B cell (primary cell): ENCODE measurements around the gene ATP8A2. TPM values are rescaled to one million over a fixed set of nuclear protein-coding genes. Genes with fewer than 3 reads are reported as not detected.

ENCODE experiments used
- ATAC-seq: fragments of 200-7000 bp; cut with Tn5 transposase; one replicate; pipeline ENCODE4 v1.10.0; 2021; ENCODE audit warnings: low read depth, mild to moderate bottlenecking, moderate number of reproducible peaks, moderate library complexity
- CTCF ChIA-PET: fragments of 350-600 bp; sonication (Branson Sonifier 250); formaldehyde crosslinking; loops from one replicate; lab custom pipeline; 2021; ENCODE audit warnings: antibody characterized with exemption, inconsistent platforms; lab: Charles Lee
- POLR2A ChIA-PET: fragments of 350-600 bp; sonication (Branson Sonifier 250); formaldehyde crosslinking; loops from one replicate; lab custom pipeline; 2021; ENCODE audit warnings: antibody characterized with exemption; lab: Charles Lee
- DNase-seq: peaks from one replicate; pipeline ENCODE4 v3.0.0; 2013
- H2AFZ ChIP-seq: 2 replicates; pipeline ENCODE4 v1.6.1; 2012; ENCODE audit warnings: mild to moderate bottlenecking, low read depth, low read length; ENCODE audit not compliant: insufficient read depth, poor library complexity, severe bottlenecking
- H3K27ac ChIP-seq, 2 donors: 1 replicate in 1 of 2; 2 replicates in 1 of 2; pipeline ENCODE4 v1.5.1; 2012 to 2013; ENCODE audit warnings: low read length in 2 of 2, mild to moderate bottlenecking in 2 of 2, moderate library complexity in 1 of 2
- H3K27me3 ChIP-seq, 4 experiments: fragments of 200-600 bp in 1 of 4; sonication (generic) in 1 of 4; replicated peaks in 1 of 4; 1 replicate in 2 of 4; 2 replicates in 2 of 4; pipeline versions ENCODE4 v1.6.1 to v1.7.0; 2013 to 2016; ENCODE audit warnings: low read length in 3 of 4, mild to moderate bottlenecking in 2 of 4, mixed read lengths in 1 of 4, moderate library complexity in 1 of 4; ENCODE audit not compliant: insufficient read depth in 4 of 4, control insufficient read depth in 3 of 4; ENCODE audit errors: control extremely low read depth in 1 of 4
- H3K36me3 ChIP-seq, 2 experiments: replicated peaks in 1 of 2; 1 replicate in 1 of 2; 2 replicates in 1 of 2; pipeline versions ENCODE4 v1.6.1 to v1.7.1; 2013; ENCODE audit warnings: low read length in 1 of 2; ENCODE audit not compliant: insufficient read depth in 2 of 2, control insufficient read depth in 1 of 2; ENCODE audit errors: control extremely low read depth in 1 of 2, extremely low read depth in 1 of 2
- H3K4me1 ChIP-seq, 2 donors: fragments of 200-600 bp in 1 of 2; sonication (generic) in 1 of 2; 1 replicate in 1 of 2; 2 replicates in 1 of 2; pipeline versions ENCODE4 v1.5.1 to v1.6.1; 2013 to 2017; ENCODE audit warnings: low read length in 2 of 2; ENCODE audit not compliant: control insufficient read depth in 2 of 2, insufficient read depth in 2 of 2
- H3K4me2 ChIP-seq: replicated peaks from 2 replicates; pipeline ENCODE3; 2012; ENCODE audit warnings: mild to moderate bottlenecking, low read depth, low read length; ENCODE audit not compliant: poor library complexity, severe bottlenecking
- H3K4me3 ChIP-seq, 5 experiments: fragments of 200-600 bp in 1 of 5; sonication (generic) in 1 of 5; 1 replicate in 3 of 5; 2 replicates in 2 of 5; pipeline versions ENCODE4 v1.5.1 to v1.7.0; 2011 to 2016; ENCODE audit warnings: low read length in 4 of 5, mild to moderate bottlenecking in 4 of 5, low read depth in 2 of 5, control low read depth in 1 of 5, moderate library complexity in 1 of 5; ENCODE audit not compliant: insufficient read depth in 1 of 5; ENCODE audit errors: control extremely low read depth in 1 of 5, extremely low read depth in 1 of 5
- H3K79me2 ChIP-seq: fragments of 200-600 bp; sonication (generic); one replicate; pipeline ENCODE4 v1.6.0; 2016; ENCODE audit warnings: low read length; ENCODE audit not compliant: control insufficient read depth, insufficient read depth
- H3K9ac ChIP-seq: fragments of 200-600 bp; sonication (generic); 2 replicates; pipeline ENCODE4 v1.6.1; 2017; ENCODE audit warnings: mild to moderate bottlenecking, low read length, moderate library complexity
- H3K9me3 ChIP-seq, 3 donors: one replicate each; pipeline versions ENCODE4 v1.6.1 to v1.7.1; 2013; ENCODE audit warnings: low read length in 2 of 3; ENCODE audit not compliant: control insufficient read depth in 2 of 3, insufficient read depth in 1 of 3; ENCODE audit errors: control extremely low read depth in 1 of 3
- H4K20me1 ChIP-seq: 2 replicates; pipeline ENCODE4 v1.6.0; 2012; ENCODE audit warnings: mild to moderate bottlenecking, low read length; ENCODE audit not compliant: insufficient read depth, control insufficient read depth, poor library complexity, severe bottlenecking
- H3K27ac Mint-ChIP-seq: one replicate; pipeline ENCODE4 v1.8.0; 2021; ENCODE audit warnings: mixed read lengths
- H3K27me3 Mint-ChIP-seq: one replicate; pipeline ENCODE4 v1.8.0; 2021; ENCODE audit warnings: mixed read lengths
- H3K4me1 Mint-ChIP-seq: one replicate; pipeline ENCODE4 v1.8.0; 2021; ENCODE audit warnings: mixed read lengths
- H3K4me3 Mint-ChIP-seq: one replicate; pipeline ENCODE4 v1.8.0; 2021; ENCODE audit warnings: mixed read lengths
- H3K9me3 Mint-ChIP-seq: one replicate; pipeline ENCODE4 v1.8.0; 2022; ENCODE audit warnings: mixed read lengths; ENCODE audit not compliant: insufficient read depth
- EZH2 ChIP-seq: IDR thresholded peaks from 2 replicates; pipeline ENCODE4 v1.6.1; 2012; ENCODE audit warnings: borderline replicate concordance, low read depth, mild to moderate bottlenecking, moderate library complexity, low read length; ENCODE audit not compliant: insufficient read depth, poor library complexity, severe bottlenecking
- WGBS: methylation state at CpG from one replicate; pipeline ENCODE4 v1.1.5; 2013; ENCODE audit warnings: missing lambda C conversion rate; ENCODE audit not compliant: insufficient coverage; 5-methylcytosine and 5-hydroxymethylcytosine counted together
- intact Hi-C: fragments of 100-400 bp; cut with micrococcal nuclease; formaldehyde crosslinking; loops from one replicate; pipeline ENCODE4 v1.10.0; 2022
- polyA plus RNA-seq: library from polyadenylated mRNA; depleted of rRNA; stranded (reverse); fragments of >200 nt; gene quantifications from 2 replicates; pipeline ENCODE4 v1.2.3, GENCODE V29; 2012
- total RNA-seq, 2 donors: library from RNA; stranded (reverse); fragments of 120-200 nt in 1 of 2; gene quantifications; 1 replicate in 1 of 2; 2 replicates in 1 of 2; pipeline versions ENCODE4 v1.2.3 to v1.2.4, GENCODE V29; 2013 to 2022
- TF ChIP-seq, protein P1 (sequence below): fragments of 200-600 bp; IDR thresholded peaks from one replicate; pipeline ENCODE4 v1.8.0; 2022; ENCODE audit warnings: antibody characterized with exemption, mild to moderate bottlenecking

ATP8A2 gene
- total and polyA plus RNA-seq, 2 donors (not counting 1 experiment from before 2014, with no cell fraction given): not detected

DNA sequence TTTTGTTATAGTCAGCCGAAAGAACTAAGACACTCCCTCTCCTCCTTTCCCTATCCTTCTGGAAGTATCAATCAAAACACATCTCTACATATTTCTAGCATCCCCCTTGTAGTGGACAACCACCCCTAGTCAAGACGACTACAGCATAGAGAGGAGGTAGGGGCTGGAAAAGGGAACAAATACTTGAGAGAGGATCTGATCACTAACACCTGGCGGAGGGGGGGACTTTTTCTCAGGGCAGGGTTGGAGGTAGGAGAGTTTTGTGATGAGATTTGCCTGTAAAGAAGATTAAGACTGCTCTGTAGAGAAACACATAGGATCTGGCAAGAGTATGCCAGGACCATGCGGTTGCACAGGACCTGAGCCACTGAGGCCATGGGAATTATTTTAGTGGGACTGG, 471.9 kb downstream of the ATP8A2 start:
- intact Hi-C loops: no loop called here
- peaks cover 3% of the 10 kb centered on the region for H3K27me3 Mint-ChIP-seq
- ATAC-seq (no peak), DNase-seq (no peak)
- H3K4me3 ChIP-seq: no peak overlapping the region
- H3K4me3 Mint-ChIP-seq: no peak overlapping the region
- no peak overlapping the region for H3K27ac Mint-ChIP-seq
- no peak overlapping the region for H3K9ac ChIP-seq
- 86% methylated on average over 2 of the region's 4 CpGs for WGBS
- no peak overlapping the region for H3K4me2 ChIP-seq
- ChIA-PET CTCF (no interaction called here), POLR2A (no interaction called here)
- H3K36me3 ChIP-seq: no peaks in the 10 kb centered on the region
- TF ChIP-seq, protein P1, sequence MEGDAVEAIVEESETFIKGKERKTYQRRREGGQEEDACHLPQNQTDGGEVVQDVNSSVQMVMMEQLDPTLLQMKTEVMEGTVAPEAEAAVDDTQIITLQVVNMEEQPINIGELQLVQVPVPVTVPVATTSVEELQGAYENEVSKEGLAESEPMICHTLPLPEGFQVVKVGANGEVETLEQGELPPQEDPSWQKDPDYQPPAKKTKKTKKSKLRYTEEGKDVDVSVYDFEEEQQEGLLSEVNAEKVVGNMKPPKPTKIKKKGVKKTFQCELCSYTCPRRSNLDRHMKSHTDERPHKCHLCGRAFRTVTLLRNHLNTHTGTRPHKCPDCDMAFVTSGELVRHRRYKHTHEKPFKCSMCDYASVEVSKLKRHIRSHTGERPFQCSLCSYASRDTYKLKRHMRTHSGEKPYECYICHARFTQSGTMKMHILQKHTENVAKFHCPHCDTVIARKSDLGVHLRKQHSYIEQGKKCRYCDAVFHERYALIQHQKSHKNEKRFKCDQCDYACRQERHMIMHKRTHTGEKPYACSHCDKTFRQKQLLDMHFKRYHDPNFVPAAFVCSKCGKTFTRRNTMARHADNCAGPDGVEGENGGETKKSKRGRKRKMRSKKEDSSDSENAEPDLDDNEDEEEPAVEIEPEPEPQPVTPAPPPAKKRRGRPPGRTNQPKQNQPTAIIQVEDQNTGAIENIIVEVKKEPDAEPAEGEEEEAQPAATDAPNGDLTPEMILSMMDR: no peak
- TF ChIP-seq EZH2: no peak
- no peak overlapping the region for H3K27ac ChIP-seq
- no peaks in the 10 kb centered on the region for H3K9me3 Mint-ChIP-seq
- no peaks in the 10 kb centered on the region for H3K79me2 ChIP-seq
- peaks cover 18% of the 10 kb centered on the region for H3K4me1 Mint-ChIP-seq
- no peaks in the 10 kb centered on the region for H4K20me1 ChIP-seq
- peaks cover 0 to 3% (median 0%) of the 10 kb centered on the region in 4 experiments for H3K27me3 ChIP-seq
- no peak overlapping the region for H2AFZ ChIP-seq
- peaks cover 0 to 11% (median 0%) of the 10 kb centered on the region in 3 donors for H3K9me3 ChIP-seq
- H3K4me1 ChIP-seq: peaks cover 9 to 22% of the 10 kb centered on the region in 2 donors

DNA sequence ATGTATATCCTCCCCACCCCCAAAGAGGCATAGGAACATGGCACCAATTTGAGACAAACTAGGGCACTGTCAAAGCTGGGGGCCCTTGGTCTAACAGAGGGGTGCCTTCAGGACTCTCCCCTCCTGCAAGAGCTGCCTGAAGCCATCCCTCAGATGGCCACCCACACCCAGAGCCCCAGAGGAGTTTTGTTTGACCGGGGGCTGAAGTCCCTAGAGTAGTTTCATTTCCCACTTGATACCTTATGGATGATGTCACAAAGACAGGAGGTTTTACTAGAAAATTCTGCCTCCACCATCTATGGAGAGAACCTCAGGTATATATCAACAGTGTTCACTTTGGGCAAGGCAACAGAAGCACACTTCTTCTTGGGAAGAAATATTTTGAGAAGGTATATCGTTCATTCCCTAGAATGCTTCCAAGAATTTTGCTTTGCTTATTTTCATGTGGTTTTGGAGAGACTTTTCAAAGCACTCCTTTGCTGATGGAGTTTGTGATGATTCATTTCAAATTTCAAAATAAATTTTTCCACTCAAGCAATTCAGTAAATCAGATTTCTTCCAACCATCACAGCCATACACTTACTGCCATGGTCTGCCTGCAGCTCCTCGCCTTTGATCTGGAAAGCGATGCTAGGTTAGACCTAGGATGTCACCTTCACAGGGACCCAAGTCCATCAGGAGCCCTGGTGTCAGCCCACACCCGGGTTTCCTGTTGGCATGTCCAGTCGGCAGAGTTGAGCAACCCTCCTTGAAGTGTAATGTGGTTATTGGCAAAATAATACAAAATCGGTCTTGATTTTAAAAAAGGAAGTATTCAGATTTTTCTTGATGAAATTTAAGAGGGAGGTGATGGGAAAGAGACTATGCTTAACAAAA, 473.0 kb downstream of the ATP8A2 start:
- Histone ChIP-seq H3K4me1 (peaks cover 9 to 26% of the 10 kb centered on the region in 2 donors), H2AFZ (no peak overlapping the region), H3K9me3 (peaks cover 0 to 11% (median 0%) of the 10 kb centered on the region in 3 donors), H3K36me3 (no peaks in the 10 kb centered on the region), H3K4me3 (no peak overlapping the region), H3K4me2 (no peak overlapping the region), H3K79me2 (no peaks in the 10 kb centered on the region), H3K9ac (no peak overlapping the region), H3K27ac (no peak overlapping the region), H4K20me1 (no peaks in the 10 kb centered on the region), H3K27me3 (peaks cover 0 to 3% (median 0%) of the 10 kb centered on the region in 4 experiments)
- ATAC-seq: no peak
- Mint-ChIP-seq H3K27me3 (peaks cover 3% of the 10 kb centered on the region), H3K4me1 (peaks cover 27% of the 10 kb centered on the region), H3K9me3 (no peaks in the 10 kb centered on the region), H3K27ac (no peak overlapping the region), H3K4me3 (no peak overlapping the region)
- TF ChIP-seq EZH2: no peak
- TF ChIP-seq, protein P1: no peak
- WGBS: 95% methylated on average over 4 of the region's 7 CpGs
- DNase-seq: no peak
- CTCF ChIA-PET: interaction anchor here (1.1 kb wide), 1 partner anchor 10 kb away, joined by 3 read pairs; no protein-coding TSS in a partner anchor
- POLR2A ChIA-PET: no interaction called here
- intact Hi-C loops: no loop called here
